WTC11 (cell line): ENCODE data around the gene SMOC1. TPM values are rescaled to one million over a fixed set of nuclear protein-coding genes. Genes with fewer than 3 reads are reported as not detected.

Source experiments
- ATAC-seq: fragments of 200-7000 bp; cut with Tn5 transposase; 2 replicates; pipeline ENCODE4 v1.10.0; 2021; ENCODE audit warnings: mild to moderate bottlenecking, moderate library complexity
- CTCF ChIA-PET: fragments of 300-600 bp; sonication (Branson Sonifier 250); formaldehyde crosslinking; loops from one replicate; lab custom pipeline; 2021; ENCODE audit warnings: antibody characterized with exemption; lab: Charles Lee
- POLR2A ChIA-PET: fragments of 350-600 bp; sonication (Branson Sonifier 250); formaldehyde crosslinking; loops from one replicate; lab custom pipeline; 2021; ENCODE audit warnings: antibody characterized with exemption; lab: Charles Lee
- DNase-seq: peaks from one replicate; pipeline ENCODE4 v3.0.0; 2021; ENCODE audit warnings: low spot score
- H3K27ac Mint-ChIP-seq: 2 replicates; pipeline ENCODE4 v1.8.0; 2021; ENCODE audit warnings: mixed read lengths
- H3K27me3 Mint-ChIP-seq: 2 replicates; pipeline ENCODE4 v1.8.0; 2021; ENCODE audit warnings: low read depth, mild to moderate bottlenecking, moderate library complexity, mixed read lengths
- H3K36me3 Mint-ChIP-seq: 2 replicates; pipeline ENCODE4 v1.8.0; 2021; ENCODE audit warnings: mixed read lengths
- H3K4me1 Mint-ChIP-seq: 2 replicates; pipeline ENCODE4 v1.8.0; 2022; ENCODE audit warnings: mixed read lengths
- H3K4me3 Mint-ChIP-seq: 2 replicates; pipeline ENCODE4 v1.8.0; 2021; ENCODE audit warnings: mild to moderate bottlenecking, moderate library complexity, mixed read lengths
- H3K9me3 Mint-ChIP-seq: 2 replicates; pipeline ENCODE4 v1.8.0; 2021; ENCODE audit warnings: mixed read lengths
- AFF4 ChIP-seq: sonication (generic); formaldehyde crosslinking; IDR thresholded peaks from 2 replicates; pipeline ENCODE4 v1.8.1; 2023; ENCODE audit warnings: mild to moderate bottlenecking, missing genetic modification reagents, borderline replicate concordance
- FOXP4 ChIP-seq: sonication (generic); formaldehyde crosslinking; IDR thresholded peaks from 2 replicates; pipeline ENCODE4 v1.8.0; 2022; ENCODE audit warnings: mild to moderate bottlenecking, missing genetic modification reagents
- GABPB1 ChIP-seq: sonication (generic); formaldehyde crosslinking; IDR thresholded peaks from 2 replicates; pipeline ENCODE4 v1.8.1; 2023; ENCODE audit warnings: mild to moderate bottlenecking, missing genetic modification reagents
- GTF2I ChIP-seq: fragments of 250-450 bp; sonication (Bioruptor Pico); conservative IDR thresholded peaks from 2 replicates; pipeline ENCODE4 v1.4.0; 2021; ENCODE audit warnings: mild to moderate bottlenecking
- IRF1 ChIP-seq: sonication (generic); formaldehyde crosslinking; IDR thresholded peaks from 2 replicates; pipeline ENCODE4 v1.8.0; 2023; ENCODE audit warnings: missing genetic modification reagents
- MAX ChIP-seq: sonication (generic); formaldehyde crosslinking; IDR thresholded peaks from 2 replicates; pipeline ENCODE4 v1.8.0; 2022; ENCODE audit warnings: mild to moderate bottlenecking, missing genetic modification reagents
- MYBL2 ChIP-seq: sonication (generic); formaldehyde crosslinking; IDR thresholded peaks from 2 replicates; pipeline ENCODE4 v1.8.1; 2023; ENCODE audit warnings: mild to moderate bottlenecking, moderate library complexity, missing genetic modification reagents
- NFYB ChIP-seq: sonication (generic); formaldehyde crosslinking; conservative IDR thresholded peaks from 2 replicates; pipeline ENCODE4 v1.8.0; 2022; ENCODE audit warnings: low read depth, missing genetic modification reagents
- NR1H2 ChIP-seq: sonication (generic); formaldehyde crosslinking; IDR thresholded peaks from 2 replicates; pipeline ENCODE4 v1.9.0; 2021; ENCODE audit warnings: mild to moderate bottlenecking, moderate library complexity, missing genetic modification reagents
- SP1 ChIP-seq: sonication (generic); formaldehyde crosslinking; conservative IDR thresholded peaks from 2 replicates; pipeline ENCODE4 v1.8.1; 2022; ENCODE audit warnings: missing genetic modification reagents
- TEAD1 ChIP-seq: sonication (generic); formaldehyde crosslinking; IDR thresholded peaks from 2 replicates; pipeline ENCODE4 v1.8.0; 2022; ENCODE audit warnings: mild to moderate bottlenecking, missing genetic modification reagents
- ZBTB21 ChIP-seq: sonication (generic); formaldehyde crosslinking; IDR thresholded peaks from 2 replicates; pipeline ENCODE4 v1.8.1; 2023; ENCODE audit warnings: mild to moderate bottlenecking, missing genetic modification reagents, borderline replicate concordance
- ZNF232 ChIP-seq: sonication (generic); formaldehyde crosslinking; IDR thresholded peaks from 2 replicates; pipeline ENCODE4 v1.8.0; 2022; ENCODE audit warnings: mild to moderate bottlenecking, missing genetic modification reagents
- ZNF396 ChIP-seq: fragments of 250-450 bp; sonication (Bioruptor Pico); IDR thresholded peaks from 2 replicates; pipeline ENCODE4 v1.8.0; 2021; ENCODE audit warnings: mild to moderate bottlenecking, moderate library complexity, borderline replicate concordance
- total RNA-seq: library from RNA; stranded (reverse); gene quantifications from 3 replicates; pipeline ENCODE4 v1.2.3, GENCODE V29; 2021

Gene SMOC1
- total RNA-seq, 1 experiment from 2014 or later: 1.1 TPM

GRCh38 chr14:69873877-69874780, 5.1 kb upstream of the SMOC1 start:
- Mint-ChIP-seq H3K4me1 (0 out of 2 replicates have a peak, but pooled peaks cover 3% of the 10 kb centered on the region), H3K9me3 (peaks cover 14% of the 10 kb centered on the region), H3K36me3 (no peaks in the 10 kb centered on the region), H3K27ac (no peak overlapping the region), H3K4me3 (no peak overlapping the region), H3K27me3 (peaks cover 19% of the 10 kb centered on the region)
- TF ChIP-seq GABPB1 (CRISPR knock-in tag): no peak
- TF ChIP-seq SP1 (CRISPR knock-in tag): no peak
- TF ChIP-seq AFF4 (CRISPR knock-in tag): no peak
- no peak for TF ChIP-seq FOXP4 (CRISPR knock-in tag)
- TF ChIP-seq ZNF232: no peak
- no peak for TF ChIP-seq TEAD1
- TF ChIP-seq IRF1: no peak
- no peak for TF ChIP-seq GTF2I (CRISPR knock-in tag)
- TF ChIP-seq ZBTB21 (CRISPR knock-in tag): no peak
- TF ChIP-seq NFYB (CRISPR knock-in tag): no peak
- ChIA-PET POLR2A (no interaction called here), CTCF (interaction anchor here (1.3 to 1.5 kb wide), 2 partner anchors 15 to 154 kb away, joined by 3 to 5 read pairs; no protein-coding TSS in a partner anchor)
- DNase-seq (no peak), ATAC-seq (no peak)

- TF ChIP-seq MAX (CRISPR knock-in tag): no peak
- no peak for TF ChIP-seq ZBTB21 (CRISPR knock-in tag)
- TF ChIP-seq MYBL2 (CRISPR knock-in tag): no peak
- TF ChIP-seq ZNF396 (CRISPR knock-in tag): no peak
- TF ChIP-seq AFF4 (CRISPR knock-in tag): no peak
- TF ChIP-seq NR1H2 (CRISPR knock-in tag): no peak
- ATAC-seq (no peak), DNase-seq (no peak)
- CTCF ChIA-PET: interaction anchor here (0.6 to 4.3 kb wide), 8 partner anchors 11 to 180 kb away, joined by 3 to 81 read pairs (median 8); no protein-coding TSS in a partner anchor
- POLR2A ChIA-PET: no interaction called here
- peaks cover 40% of the 10 kb centered on the region for H3K27me3 Mint-ChIP-seq
- H3K4me3 Mint-ChIP-seq: no peak overlapping the region
- H3K27ac Mint-ChIP-seq: no peak overlapping the region
- peaks cover 8% of the 10 kb centered on the region for H3K4me1 Mint-ChIP-seq
- H3K9me3 Mint-ChIP-seq: no peaks in the 10 kb centered on the region
- no peaks in the 10 kb centered on the region for H3K36me3 Mint-ChIP-seq
These were observed 2.9 kb upstream of the SMOC1 start for GRCh38 chr14:69876221-69876847.
